Mucosa of descending colon (tissue), 3 donors: ENCODE measurements around the gene MPEG1. TPM values are rescaled to one million over a fixed set of nuclear protein-coding genes. Genes with fewer than 3 reads are reported as not detected.

ENCODE experiments used
- ATAC-seq: fragments of 200-7000 bp; cut with Tn5 transposase; one replicate; pipeline ENCODE4 v1.9.1; 2020; ENCODE audit warnings: mild to moderate bottlenecking, moderate library complexity
- DNase-seq, 3 donors: peaks; one replicate each; pipeline ENCODE4 v3.0.0-alpha.2; 2020
- H3K36me3 ChIP-seq: fragments of 200-600 bp; one replicate; pipeline ENCODE4 v1.8.0; 2021; ENCODE audit warnings: low read depth, mild to moderate bottlenecking
- H3K4me1 ChIP-seq: fragments of 200-600 bp; one replicate; pipeline ENCODE4 v1.8.0; 2021; ENCODE audit warnings: low read depth, mild to moderate bottlenecking
- H3K4me3 ChIP-seq: fragments of 200-600 bp; one replicate; pipeline ENCODE4 v1.8.0; 2021; ENCODE audit warnings: mild to moderate bottlenecking
- H3K9me3 ChIP-seq: fragments of 200-600 bp; one replicate; pipeline ENCODE4 v1.8.0; 2021; ENCODE audit warnings: mild to moderate bottlenecking
- CTCF ChIP-seq: fragments of 200-600 bp; IDR thresholded peaks from one replicate; pipeline ENCODE4 v1.8.0; 2022; ENCODE audit warnings: antibody characterized with exemption, mild to moderate bottlenecking
- intact Hi-C, 2 donors: fragments of 100-400 bp; cut with DNase I in 1 of 2; cut with micrococcal nuclease in 1 of 2; formaldehyde crosslinking; loops; one replicate each; pipeline versions ENCODE4 v1.11.0 to v1.11.1; 2022; cut with DNase I, micrococcal nuclease
- total RNA-seq, 3 donors: library from RNA; stranded (reverse); fragmentation: NEBNext Ultra II Directional in 2 of 3; extraction: Animal tissue kit (Norgen Biotek cat#: 25700) in 2 of 3; gene quantifications; one replicate each; pipeline versions ENCODE4 v1.2.1 to v1.2.4, GENCODE V29; 2021 to 2023
- donor health status: DM: no; HTN: no; CAD: no; lungs with moderate emphysema.
- donor health status: DM: no; HTN: no; CAD: no.
- donor health status: DM: no; HTN: yes; CAD: no.

The MPEG1 gene
- total RNA-seq, 3 donors from 2014 or later: 8.7 to 30.8 (median 21.9) TPM

- H3K9me3 ChIP-seq: no peaks in the 10 kb centered on the region
- H3K4me3 ChIP-seq: no peak overlapping the region
- intact Hi-C loops: loop anchor here in 1 of 2 donors (1.0 kb wide), 1 partner anchor 35 kb away; no protein-coding TSS in a partner anchor
- ATAC-seq (peak; percentile 74), DNase-seq (peak in 1 of 3 donors; percentile 74)
- peak; percentile 6 for TF ChIP-seq CTCF
- peaks cover 6% of the 10 kb centered on the region for H3K36me3 ChIP-seq
- no peaks in the 10 kb centered on the region for H3K4me1 ChIP-seq
Measured at GRCh38 chr11:59206635-59207034, 6.1 kb downstream of the MPEG1 start.

- DNase-seq (no peak), ATAC-seq (no peak)
- Histone ChIP-seq H3K36me3 (peaks cover 6% of the 10 kb centered on the region), H3K4me3 (no peak overlapping the region), H3K9me3 (no peaks in the 10 kb centered on the region), H3K4me1 (peaks cover 3% of the 10 kb centered on the region)
- TF ChIP-seq CTCF: no peak
- intact Hi-C loops: loop anchor here in 1 of 2 donors (1.0 kb wide), 1 partner anchor 34 kb away; no protein-coding TSS in a partner anchor
Measured at GRCh38 chr11:59205648-59206047, 7.1 kb downstream of the MPEG1 start.

GRCh38 chr11:59204746-59205145, 8.0 kb downstream of the MPEG1 start:
- H3K4me3 ChIP-seq: no peak overlapping the region
- peaks cover 6% of the 10 kb centered on the region for H3K36me3 ChIP-seq
- no peaks in the 10 kb centered on the region for H3K9me3 ChIP-seq
- TF ChIP-seq CTCF: no peak
- peaks cover 3% of the 10 kb centered on the region for H3K4me1 ChIP-seq
- ATAC-seq: no peak
- intact Hi-C loops: no loop called here
- no peak for DNase-seq

- Histone ChIP-seq H3K4me3 (no peak overlapping the region), H3K4me1 (peaks cover 3% of the 10 kb centered on the region), H3K36me3 (peaks cover 6% of the 10 kb centered on the region), H3K9me3 (no peaks in the 10 kb centered on the region)
- peak; percentile 57 for ATAC-seq
- peak in 1 of 3 donors; percentile 28 for DNase-seq
- intact Hi-C loops: no loop called here
- TF ChIP-seq CTCF: no peak
Measured at GRCh38 chr11:59201353-59201752, 11.4 kb downstream of the MPEG1 start.

GRCh38 chr11:59200423-59200746, 12.3 kb downstream of the MPEG1 start:
- Histone ChIP-seq H3K4me1 (peaks cover 3% of the 10 kb centered on the region), H3K4me3 (no peak overlapping the region), H3K36me3 (peaks cover 6% of the 10 kb centered on the region), H3K9me3 (no peaks in the 10 kb centered on the region)
- no peak for TF ChIP-seq CTCF
- ATAC-seq (no peak), DNase-seq (no peak)
- intact Hi-C loops: no loop called here
